ENCODE measurements around the gene CREG2. TPM values are rescaled to one million over a fixed set of nuclear protein-coding genes. Genes with fewer than 3 reads are reported as not detected.
"Not testable (repeated sequence)": the region's sequence is repeated elsewhere in the genome, so short reads cannot be mapped to it uniquely, and the experiment has no call there.

The CREG2 gene
- total RNA-seq, 1 donor from 2014 or later: not detected

- H3K27me3 Mint-ChIP-seq (ENCODE audit: insufficient read depth): peaks cover 3% of the 10 kb centered on the region
- no peak overlapping the region for H3K4me3 Mint-ChIP-seq
- peaks cover 32% of the 10 kb centered on the region for H3K4me1 Mint-ChIP-seq (ENCODE audit: low read depth)
- no peaks in the 10 kb centered on the region for H3K36me3 Mint-ChIP-seq (ENCODE audit: low read depth)
- no peaks in the 10 kb centered on the region for H3K9me3 Mint-ChIP-seq
- intact Hi-C loops (cut with micrococcal nuclease): no loop called here
- H3K27ac Mint-ChIP-seq: no peak overlapping the region
- no peak for DNase-seq (ENCODE audit: low spot score)
Measured at GRCh38 chr2:101360232-101360631, 27.1 kb downstream of the CREG2 start.

GRCh38 chr2:101359410-101359954 is 27.8 kb downstream of the CREG2 start:
- peaks cover 3% of the 10 kb centered on the region for H3K27me3 Mint-ChIP-seq (ENCODE audit: insufficient read depth)
- no peak overlapping the region for H3K4me3 Mint-ChIP-seq
- no peaks in the 10 kb centered on the region for H3K36me3 Mint-ChIP-seq (ENCODE audit: low read depth)
- intact Hi-C loops (cut with micrococcal nuclease): no loop called here
- no peak for DNase-seq (ENCODE audit: low spot score)
- H3K27ac Mint-ChIP-seq: no peak overlapping the region
- H3K9me3 Mint-ChIP-seq: no peaks in the 10 kb centered on the region
- H3K4me1 Mint-ChIP-seq (ENCODE audit: low read depth): peaks cover 32% of the 10 kb centered on the region

GRCh38 chr2:101357376-101357775 is 29.9 kb downstream of the CREG2 start:
- Mint-ChIP-seq H3K4me3 (no peak overlapping the region), H3K36me3 (ENCODE audit: low read depth) (no peaks in the 10 kb centered on the region), H3K4me1 (ENCODE audit: low read depth) (peaks cover 27% of the 10 kb centered on the region), H3K9me3 (no peaks in the 10 kb centered on the region), H3K27ac (no peak overlapping the region), H3K27me3 (ENCODE audit: insufficient read depth) (peaks cover 6% of the 10 kb centered on the region)
- intact Hi-C loops (cut with micrococcal nuclease): no loop called here
- DNase-seq (ENCODE audit: low spot score): no peak

- DNase-seq (ENCODE audit: low spot score): no peak
- Mint-ChIP-seq H3K9me3 (no peaks in the 10 kb centered on the region), H3K4me3 (no peak overlapping the region), H3K4me1 (ENCODE audit: low read depth) (peaks cover 19% of the 10 kb centered on the region), H3K36me3 (ENCODE audit: low read depth) (no peaks in the 10 kb centered on the region), H3K27me3 (ENCODE audit: insufficient read depth) (peaks cover 6% of the 10 kb centered on the region), H3K27ac (no peak overlapping the region)
- intact Hi-C loops (cut with micrococcal nuclease): no loop called here
Measured at GRCh38 chr2:101356521-101356920, 30.8 kb downstream of the CREG2 start.

GRCh38 chr2:101356055-101356454 is 31.2 kb downstream of the CREG2 start:
- H3K36me3 Mint-ChIP-seq (ENCODE audit: low read depth): no peaks in the 10 kb centered on the region
- intact Hi-C loops (cut with micrococcal nuclease): no loop called here
- H3K27ac Mint-ChIP-seq: no peak overlapping the region
- no peaks in the 10 kb centered on the region for H3K9me3 Mint-ChIP-seq
- no peak overlapping the region for H3K4me3 Mint-ChIP-seq
- peaks cover 6% of the 10 kb centered on the region for H3K27me3 Mint-ChIP-seq (ENCODE audit: insufficient read depth)
- H3K4me1 Mint-ChIP-seq (ENCODE audit: low read depth): peaks cover 14% of the 10 kb centered on the region
- no peak for DNase-seq (ENCODE audit: low spot score)

GRCh38 chr2:101355401-101356054 is 31.8 kb downstream of the CREG2 start:
- Mint-ChIP-seq H3K9me3 (no peaks in the 10 kb centered on the region), H3K27ac (no peak overlapping the region), H3K4me1 (ENCODE audit: low read depth) (peaks cover 9% of the 10 kb centered on the region), H3K36me3 (ENCODE audit: low read depth) (no peaks in the 10 kb centered on the region), H3K27me3 (ENCODE audit: insufficient read depth) (peaks cover 6% of the 10 kb centered on the region), H3K4me3 (no peak overlapping the region)
- DNase-seq (ENCODE audit: low spot score): no peak
- intact Hi-C loops (cut with micrococcal nuclease): no loop called here

GRCh38 chr2:101354420-101355311 is 32.6 kb downstream of the CREG2 start:
- no peak overlapping the region for H3K27ac Mint-ChIP-seq
- DNase-seq (ENCODE audit: low spot score): no peak
- peaks cover 1% of the 10 kb centered on the region for H3K36me3 Mint-ChIP-seq (ENCODE audit: low read depth)
- peaks cover 7% of the 10 kb centered on the region for H3K27me3 Mint-ChIP-seq (ENCODE audit: insufficient read depth)
- no peak overlapping the region for H3K4me3 Mint-ChIP-seq
- peaks cover 8% of the 10 kb centered on the region for H3K4me1 Mint-ChIP-seq (ENCODE audit: low read depth)
- no peaks in the 10 kb centered on the region for H3K9me3 Mint-ChIP-seq
- intact Hi-C loops (cut with micrococcal nuclease): no loop called here

GRCh38 chr2:101352631-101353030 is 34.7 kb downstream of the CREG2 start:
- H3K27me3 Mint-ChIP-seq (ENCODE audit: insufficient read depth); H3K4me3 Mint-ChIP-seq; intact Hi-C loops (cut with micrococcal nuclease); H3K9me3 Mint-ChIP-seq; H3K27ac Mint-ChIP-seq; H3K36me3 Mint-ChIP-seq (ENCODE audit: low read depth); H3K4me1 Mint-ChIP-seq (ENCODE audit: low read depth); DNase-seq (ENCODE audit: low spot score): not testable (repeated sequence)

GRCh38 chr2:101351207-101351606 is 36.1 kb downstream of the CREG2 start:
- intact Hi-C loops (cut with micrococcal nuclease): no loop called here
- H3K9me3 Mint-ChIP-seq: no peaks in the 10 kb centered on the region
- H3K36me3 Mint-ChIP-seq (ENCODE audit: low read depth): peaks cover 1% of the 10 kb centered on the region
- DNase-seq (ENCODE audit: low spot score): no peak
- H3K4me1 Mint-ChIP-seq (ENCODE audit: low read depth): peaks cover 7% of the 10 kb centered on the region
- peaks cover 15% of the 10 kb centered on the region for H3K27me3 Mint-ChIP-seq (ENCODE audit: insufficient read depth)
- H3K27ac Mint-ChIP-seq: no peak overlapping the region
- no peak overlapping the region for H3K4me3 Mint-ChIP-seq

GRCh38 chr2:101349893-101350662 is 37.2 kb downstream of the CREG2 start:
- Mint-ChIP-seq H3K27ac (no peak overlapping the region), H3K9me3 (no peaks in the 10 kb centered on the region), H3K4me1 (ENCODE audit: low read depth) (peaks cover 7% of the 10 kb centered on the region), H3K36me3 (ENCODE audit: low read depth) (peaks cover 1% of the 10 kb centered on the region), H3K4me3 (no peak overlapping the region), H3K27me3 (ENCODE audit: insufficient read depth) (peaks cover 15% of the 10 kb centered on the region)
- no peak for DNase-seq (ENCODE audit: low spot score)
- intact Hi-C loops (cut with micrococcal nuclease): loop anchor here (10.0 kb wide), 1 partner anchor 645 kb away; the partner anchor contains the start of gene IL1R2

GRCh38 chr2:101348883-101349282 is 38.4 kb downstream of the CREG2 start:
- no peak overlapping the region for H3K4me3 Mint-ChIP-seq

GRCh38 chr2:101346909-101347308 is 40.4 kb downstream of the CREG2 start:
- Mint-ChIP-seq H3K4me1 (ENCODE audit: low read depth) (peaks cover 17% of the 10 kb centered on the region), H3K9me3 (no peaks in the 10 kb centered on the region), H3K27me3 (ENCODE audit: insufficient read depth) (peaks cover 10% of the 10 kb centered on the region), H3K27ac (no peak overlapping the region), H3K4me3 (no peak overlapping the region), H3K36me3 (ENCODE audit: low read depth) (peaks cover 1% of the 10 kb centered on the region)
- no peak for DNase-seq (ENCODE audit: low spot score)
- intact Hi-C loops (cut with micrococcal nuclease): loop anchor here (10.0 kb wide), 1 partner anchor 648 kb away; the partner anchor contains the start of gene IL1R2

More at GRCh38 chr2:101348883-101349282, 38.4 kb downstream of the CREG2 start:
- no peak overlapping the region for H3K27ac Mint-ChIP-seq
- no peaks in the 10 kb centered on the region for H3K9me3 Mint-ChIP-seq
- intact Hi-C loops (cut with micrococcal nuclease): loop anchor here (10.0 kb wide), 1 partner anchor 646 kb away; the partner anchor contains the start of gene IL1R2
- peaks cover 15% of the 10 kb centered on the region for H3K27me3 Mint-ChIP-seq (ENCODE audit: insufficient read depth)
- peaks cover 7% of the 10 kb centered on the region for H3K4me1 Mint-ChIP-seq (ENCODE audit: low read depth)
- peaks cover 1% of the 10 kb centered on the region for H3K36me3 Mint-ChIP-seq (ENCODE audit: low read depth)
- no peak for DNase-seq (ENCODE audit: low spot score)
